GM10248 (cell line): ENCODE data around the gene LIN54.
"Not testable (repeated sequence)": the region's sequence is repeated elsewhere in the genome, so short reads cannot be mapped to it uniquely, and the experiment has no call there.

Experiments used
- CTCF ChIA-PET: fragments of 300-600 bp; sonication (Branson Sonifier 250); formaldehyde crosslinking; extraction: SDS; loops from one replicate; lab custom pipeline; 2021; ENCODE audit warnings: antibody characterized with exemption; lab: Yijun Ruan, JAX
- POLR2A ChIA-PET: fragments of 350-650 bp; sonication (Branson Sonifier 250); formaldehyde crosslinking; extraction: SDS; loops from one replicate; lab custom pipeline; 2020; ENCODE audit warnings: antibody characterized with exemption; lab: Yijun Ruan, JAX
- DNase-seq: peaks from one replicate; pipeline ENCODE4 v3.0.0; 2012; ENCODE audit errors: extremely low spot score
- CTCF ChIP-seq: IDR thresholded peaks from 2 replicates; pipeline ENCODE4 v1.5.1; 2012; ENCODE audit warnings: mild to moderate bottlenecking, low read depth; ENCODE audit errors: extremely low read depth, missing control alignments, control extremely low read depth

The LIN54 gene

GRCh38 chr4:83012687-83013419 lies 2.2 kb upstream of the LIN54 start:
- ChIA-PET CTCF (interaction anchor here (0.6 to 1.5 kb wide), 5 partner anchors 10 to 269 kb away, joined by 3 to 5 read pairs (median 4); partner anchors contain the start of gene COPS4), POLR2A (interaction anchor here (0.6 to 1.0 kb wide), 2 partner anchors 22 to 239 kb away, joined by 3 to 5 read pairs; partner anchors contain the start of gene COPS4)
- peak; percentile 97 for DNase-seq
- TF ChIP-seq CTCF: peak; percentile 49

- no peak for TF ChIP-seq CTCF
- peak; percentile 30 for DNase-seq
- ChIA-PET POLR2A (interaction anchor here (0.7 to 1.2 kb wide), 3 partner anchors 23 to 140 kb away, joined by 3 to 5 read pairs (median 5); partner anchors contain the start of gene COPS4), CTCF (interaction anchor here (0.7 to 2.6 kb wide), 6 partner anchors 9 to 270 kb away, joined by 3 to 10 read pairs (median 5); partner anchors contain the start of gene COPS4)
These were observed 1.6 kb upstream of the LIN54 start for GRCh38 chr4:83012200-83012686.

GRCh38 chr4:83011689-83012199 lies 1.1 kb upstream of the LIN54 start:
- POLR2A ChIA-PET: interaction anchor here (0.7 to 1.2 kb wide), 3 partner anchors 24 to 445 kb away, joined by 3 to 5 read pairs (median 4); partner anchors contain the start of gene COPS4
- no peak for DNase-seq
- CTCF ChIA-PET: interaction anchor here (0.7 to 2.6 kb wide), 10 partner anchors 11 to 270 kb away, joined by 3 to 10 read pairs (median 4); partner anchors contain the start of gene COPS4
- TF ChIP-seq CTCF: no peak

GRCh38 chr4:83010111-83010521 lies 507 bp downstream of the LIN54 start:
- CTCF ChIA-PET: interaction anchor here (0.7 to 2.6 kb wide), 3 partner anchors 11 to 25 kb away, joined by 3 to 10 read pairs (median 5); partner anchors contain the start of gene COPS4

DNA sequence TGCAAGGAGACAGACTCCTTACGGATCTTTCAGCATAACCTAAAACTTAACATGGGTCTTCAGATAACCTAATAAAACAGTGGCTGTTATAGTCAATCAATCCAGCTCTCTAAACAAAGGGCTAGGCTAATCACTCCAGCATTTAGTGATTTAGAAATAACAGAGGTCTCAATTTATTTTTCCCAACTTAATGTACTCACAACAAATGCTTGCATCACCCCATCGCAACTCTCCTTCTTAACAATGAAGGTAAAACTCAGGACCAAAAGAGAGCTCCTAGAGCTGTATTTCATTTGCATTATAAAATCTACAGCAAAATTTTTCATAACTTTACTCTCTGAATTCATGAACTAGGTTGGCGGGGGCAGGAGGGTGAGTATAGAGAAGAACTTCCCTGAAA lies 1.1 kb downstream of the LIN54 start:
- CTCF ChIA-PET: interaction anchor here (0.7 to 2.6 kb wide), 3 partner anchors 10 to 26 kb away, joined by 3 to 10 read pairs (median 5); partner anchors contain the start of gene COPS4
- POLR2A ChIA-PET: interaction anchor here (0.6 to 1.1 kb wide), 2 partner anchors 25 to 27 kb away, joined by 3 to 4 read pairs; partner anchors contain the start of gene COPS4
- DNase-seq: no peak
- no peak for TF ChIP-seq CTCF

More at GRCh38 chr4:83010111-83010521, 507 bp downstream of the LIN54 start:
- POLR2A ChIA-PET: interaction anchor here (1.1 kb wide), 1 partner anchor 25 kb away, joined by 3 read pairs; the partner anchor contains the start of gene COPS4
- DNase-seq: no peak
- TF ChIP-seq CTCF: no peak

DNA sequence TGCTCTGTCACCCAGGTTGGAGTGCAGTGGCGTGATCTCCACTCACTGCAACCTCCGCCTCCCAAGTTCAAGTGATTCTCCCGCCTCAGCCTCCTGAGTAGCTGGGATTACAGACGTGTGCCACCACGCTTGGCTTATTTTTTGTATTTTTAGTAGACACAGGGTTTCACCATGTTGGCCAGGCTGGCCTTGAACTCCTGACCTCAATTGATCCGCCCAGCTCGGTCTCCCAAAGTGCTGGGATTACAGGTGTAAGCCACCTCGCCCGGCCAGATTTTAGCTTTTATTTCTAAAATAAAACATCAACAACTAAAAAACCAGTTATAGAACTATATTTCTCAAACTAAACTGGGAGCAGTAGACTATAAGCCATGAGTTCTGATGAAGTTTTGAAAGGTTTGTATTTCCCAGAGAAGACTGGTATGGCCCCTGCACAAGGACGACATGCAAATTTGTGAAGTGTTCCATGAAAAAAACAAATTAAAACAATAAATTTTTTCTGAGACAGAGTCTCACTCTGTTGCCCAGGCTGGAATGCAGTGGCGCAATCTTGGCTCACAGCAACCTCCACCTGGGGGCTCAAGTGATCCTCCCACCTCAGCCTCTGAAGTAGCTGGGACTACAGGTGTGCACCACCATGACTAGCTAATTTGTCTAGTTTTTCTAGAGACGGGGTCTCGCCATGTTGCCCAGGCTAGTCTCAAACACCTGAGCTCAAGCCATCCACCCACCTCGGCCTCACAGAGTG lies 7.4 kb downstream of the LIN54 start:
- CTCF ChIA-PET: interaction anchor here (1.0 to 1.6 kb wide), 5 partner anchors 9 to 151 kb away, joined by 3 to 4 read pairs (median 3); no protein-coding TSS in a partner anchor
- POLR2A ChIA-PET: interaction anchor here (0.6 kb wide), 1 partner anchor 54 kb away, joined by 4 read pairs; no protein-coding TSS in a partner anchor
- DNase-seq: not testable (repeated sequence)
